Measurements from ENCODE around the gene PRC1. TPM values are rescaled to one million over a fixed set of nuclear protein-coding genes. Genes with fewer than 3 reads are reported as not detected.

The PRC1 gene
- total RNA-seq, 2 donors from 2014 or later: 6.2 to 7.9 TPM

GRCh38 chr15:90959028-90959595, 35.2 kb downstream of the PRC1 start:
- DNase-seq (ENCODE audit: low spot score): peak; percentile 41
- intact Hi-C loops (cut with DNase I): loop anchor here in 1 of 2 donors (5.0 kb wide), 2 partner anchors 78 to 313 kb away; no protein-coding TSS in a partner anchor

- intact Hi-C loops (cut with DNase I): loop anchor here in 1 of 2 donors (5.0 kb wide), 2 partner anchors 80 to 315 kb away; no protein-coding TSS in a partner anchor
- peak; percentile 46 for DNase-seq (ENCODE audit: low spot score)
These were observed 36.5 kb downstream of the PRC1 start for GRCh38 chr15:90957791-90958190.

DNA sequence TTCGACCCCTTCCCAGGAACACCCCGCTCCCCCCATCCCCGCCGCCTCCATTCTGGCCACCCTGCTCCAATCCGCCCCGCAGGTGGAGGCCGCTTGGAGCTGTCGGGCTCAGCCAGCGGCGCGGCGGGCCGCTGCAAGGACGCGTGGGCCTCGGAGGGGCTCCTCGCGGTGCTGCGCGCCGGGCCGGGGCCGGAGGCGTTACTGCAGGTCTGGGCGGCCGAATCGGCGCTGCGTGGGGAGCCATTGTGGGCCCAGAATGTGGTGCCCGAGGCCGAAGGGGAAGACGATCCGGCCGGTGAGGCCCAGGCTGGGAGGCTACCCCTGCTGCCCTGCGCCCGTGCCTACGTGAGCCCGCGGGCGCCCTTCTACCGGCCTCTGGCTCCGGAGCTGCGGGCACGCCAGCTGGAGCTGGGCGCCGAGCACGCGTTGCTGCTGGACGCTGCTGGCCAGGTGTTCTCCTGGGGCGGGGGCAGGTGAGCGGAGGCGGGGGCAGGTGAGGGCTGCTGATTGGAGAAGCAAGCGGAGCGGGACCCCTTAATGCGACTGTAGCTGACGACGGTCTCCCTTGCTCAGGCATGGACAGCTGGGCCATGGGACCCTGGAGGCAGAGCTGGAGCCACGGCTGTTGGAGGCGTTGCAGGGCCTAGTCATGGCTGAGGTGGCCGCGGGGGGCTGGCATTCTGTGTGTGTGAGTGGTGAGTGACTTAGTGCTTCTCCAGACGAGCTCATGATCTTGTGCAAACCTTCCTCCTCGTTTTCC, 37.1 kb downstream of the PRC1 start:
- DNase-seq (ENCODE audit: low spot score): peak; percentile 87
- intact Hi-C loops (cut with DNase I): loop anchor here in 1 of 2 donors (5.0 kb wide), 2 partner anchors 80 to 315 kb away; no protein-coding TSS in a partner anchor

- intact Hi-C loops (cut with DNase I): loop anchor here in 1 of 2 donors (5.0 kb wide), 2 partner anchors 81 to 316 kb away; no protein-coding TSS in a partner anchor
- DNase-seq (ENCODE audit: low spot score): peak; percentile 90
These were observed 37.9 kb downstream of the PRC1 start for GRCh38 chr15:90956274-90957030.

GRCh38 chr15:90955624-90956273, 38.6 kb downstream of the PRC1 start:
- no peak for DNase-seq (ENCODE audit: low spot score)
- intact Hi-C loops (cut with DNase I): loop anchor here in 1 of 2 donors (5.0 kb wide), 2 partner anchors 82 to 317 kb away; no protein-coding TSS in a partner anchor

DNA sequence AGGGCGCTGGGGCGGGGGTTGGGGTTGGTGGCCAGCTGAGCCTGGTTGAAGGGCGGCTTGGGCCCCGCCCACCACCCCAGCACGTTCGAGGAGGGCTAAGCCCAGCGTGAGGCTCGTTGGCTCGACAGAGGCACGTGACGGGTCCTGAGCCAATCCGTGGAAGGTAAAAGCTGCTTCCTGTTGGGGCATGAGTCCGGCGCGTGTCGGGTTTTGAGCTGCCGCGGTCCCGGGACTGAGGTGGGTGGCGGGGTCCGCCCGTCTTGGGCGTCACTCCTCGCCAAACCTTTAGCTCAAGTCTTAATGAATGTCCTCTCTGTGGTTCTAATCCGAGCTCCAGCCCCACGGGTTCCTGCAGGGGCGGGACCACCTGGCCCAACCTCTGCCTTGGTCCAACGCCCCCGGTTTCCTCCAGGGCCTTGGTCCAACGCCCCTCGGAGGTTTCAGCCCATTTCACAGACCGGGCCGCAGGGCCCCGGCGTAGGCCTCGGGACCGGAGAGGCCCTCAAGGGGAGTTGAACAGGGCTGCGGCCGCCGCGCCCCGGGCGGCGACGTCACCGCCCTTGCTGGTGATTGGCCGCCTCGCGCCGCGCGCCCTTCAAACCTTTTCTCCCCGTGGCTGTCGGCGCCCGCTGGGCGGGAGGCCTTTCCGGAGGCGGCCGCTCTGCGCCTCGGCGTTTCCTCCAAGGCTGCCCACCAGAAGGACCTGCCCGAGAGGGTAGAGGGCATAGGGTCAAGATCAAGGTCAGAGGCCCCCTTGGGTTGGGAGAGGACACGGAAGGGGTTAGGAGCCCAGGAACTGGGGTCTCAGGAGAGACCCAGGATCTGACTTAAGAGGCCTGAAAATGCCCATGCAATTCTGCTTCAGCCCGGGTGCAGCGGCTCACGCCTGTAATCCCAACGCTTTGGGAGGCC, 39.4 kb downstream of the PRC1 start, which contains the start of gene RCCD1:
TSS of gene RCCD1 (plus strand) at position 173 of the 912 bp plus-strand sequence. CDS start 1,851 bp downstream, outside the sequence.
- peak; percentile 98 for DNase-seq (ENCODE audit: low spot score)
- intact Hi-C loops (cut with DNase I): loop anchor here in 1 of 2 donors (5.0 kb wide), 2 partner anchors 82 to 317 kb away; no protein-coding TSS in a partner anchor

DNA sequence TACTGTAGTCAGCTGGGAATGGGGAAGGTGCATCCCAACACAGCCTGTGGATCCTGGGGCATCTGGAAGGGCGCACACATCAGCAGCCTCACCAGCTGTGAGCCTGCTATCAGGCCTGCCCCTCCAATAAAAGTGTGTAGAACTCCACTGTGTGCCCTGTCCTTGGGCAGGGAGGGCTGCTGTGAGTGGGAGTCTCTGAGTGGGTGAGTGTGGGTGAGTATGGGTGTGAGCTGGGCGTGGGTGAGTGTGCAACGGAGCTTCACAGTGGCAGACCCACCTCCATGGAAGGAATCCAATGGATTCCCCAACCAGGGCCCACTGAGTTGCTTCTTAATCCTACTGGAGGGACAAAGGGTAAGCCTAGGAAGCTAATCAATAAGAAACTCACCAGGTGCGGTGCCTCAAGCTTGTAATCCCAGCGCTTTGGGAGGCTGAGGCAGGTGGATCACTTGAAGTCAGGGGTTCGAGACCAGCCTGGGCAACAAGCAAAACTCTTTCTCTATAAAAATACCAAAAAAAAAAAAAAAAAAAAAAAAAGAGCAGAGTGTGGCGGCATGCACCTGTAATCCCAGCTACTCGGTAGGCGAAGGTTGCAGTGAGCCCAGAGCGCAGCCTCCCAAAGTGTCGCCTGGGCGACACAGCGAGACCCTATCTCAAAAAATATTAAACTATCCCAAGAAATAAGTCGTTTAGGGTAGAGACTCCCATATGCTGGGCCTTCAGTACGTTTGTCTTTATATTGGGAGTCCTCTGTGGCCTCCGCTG, 40.2 kb downstream of the PRC1 start:
- intact Hi-C loops (cut with DNase I): no loop called here
- no peak for DNase-seq (ENCODE audit: low spot score)

GRCh38 chr15:90952901-90953677, 41.2 kb downstream of the PRC1 start:
- no peak for DNase-seq (ENCODE audit: low spot score)
- intact Hi-C loops (cut with DNase I): no loop called here

- intact Hi-C loops (cut with DNase I): no loop called here
- no peak for DNase-seq (ENCODE audit: low spot score)
These were observed 43.7 kb downstream of the PRC1 start for GRCh38 chr15:90950676-90951075.

DNA sequence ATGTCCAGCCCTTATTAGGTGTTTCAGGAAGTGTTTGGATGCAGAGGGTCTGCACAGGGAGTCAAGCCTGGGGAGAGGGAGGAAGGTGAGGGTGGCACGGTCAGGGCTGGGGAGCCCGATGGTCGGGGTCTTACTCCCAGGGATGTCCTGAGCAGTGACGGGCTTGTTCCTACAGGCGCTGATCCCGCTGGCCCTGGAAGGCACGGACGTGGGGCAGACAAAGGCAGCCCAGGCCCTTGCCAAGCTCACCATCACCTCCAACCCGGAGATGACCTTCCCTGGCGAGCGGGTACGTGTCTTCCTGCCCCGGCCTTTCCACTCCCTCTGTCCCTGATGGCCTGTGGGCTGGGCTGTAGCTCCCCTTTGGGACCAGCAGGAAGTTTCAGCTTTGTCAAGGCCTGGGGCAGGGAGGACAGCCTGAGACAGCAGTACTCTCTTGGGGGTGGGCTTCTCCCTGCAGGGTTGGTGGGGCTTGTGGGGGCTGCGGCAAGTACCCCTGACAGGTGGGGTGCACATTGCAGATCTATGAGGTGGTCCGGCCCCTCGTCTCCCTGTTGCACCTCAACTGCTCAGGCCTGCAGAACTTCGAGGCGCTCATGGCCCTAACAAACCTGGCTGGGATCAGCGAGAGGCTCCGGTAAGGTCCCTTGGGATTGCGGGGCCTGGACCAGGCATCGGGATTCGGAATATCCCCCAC, 44.2 kb downstream of the PRC1 start:
- intact Hi-C loops (cut with DNase I): loop anchor here in 1 of 2 donors (10.0 kb wide), 1 partner anchor 65 kb away; the partner anchor contains the start of gene FES
- no peak for DNase-seq (ENCODE audit: low spot score)

- intact Hi-C loops (cut with DNase I): loop anchor here in 1 of 2 donors (10.0 kb wide), 1 partner anchor 64 kb away; the partner anchor contains the start of gene FES
- DNase-seq (ENCODE audit: low spot score): no peak
These were observed 45.8 kb downstream of the PRC1 start for GRCh38 chr15:90948506-90948905.

DNA sequence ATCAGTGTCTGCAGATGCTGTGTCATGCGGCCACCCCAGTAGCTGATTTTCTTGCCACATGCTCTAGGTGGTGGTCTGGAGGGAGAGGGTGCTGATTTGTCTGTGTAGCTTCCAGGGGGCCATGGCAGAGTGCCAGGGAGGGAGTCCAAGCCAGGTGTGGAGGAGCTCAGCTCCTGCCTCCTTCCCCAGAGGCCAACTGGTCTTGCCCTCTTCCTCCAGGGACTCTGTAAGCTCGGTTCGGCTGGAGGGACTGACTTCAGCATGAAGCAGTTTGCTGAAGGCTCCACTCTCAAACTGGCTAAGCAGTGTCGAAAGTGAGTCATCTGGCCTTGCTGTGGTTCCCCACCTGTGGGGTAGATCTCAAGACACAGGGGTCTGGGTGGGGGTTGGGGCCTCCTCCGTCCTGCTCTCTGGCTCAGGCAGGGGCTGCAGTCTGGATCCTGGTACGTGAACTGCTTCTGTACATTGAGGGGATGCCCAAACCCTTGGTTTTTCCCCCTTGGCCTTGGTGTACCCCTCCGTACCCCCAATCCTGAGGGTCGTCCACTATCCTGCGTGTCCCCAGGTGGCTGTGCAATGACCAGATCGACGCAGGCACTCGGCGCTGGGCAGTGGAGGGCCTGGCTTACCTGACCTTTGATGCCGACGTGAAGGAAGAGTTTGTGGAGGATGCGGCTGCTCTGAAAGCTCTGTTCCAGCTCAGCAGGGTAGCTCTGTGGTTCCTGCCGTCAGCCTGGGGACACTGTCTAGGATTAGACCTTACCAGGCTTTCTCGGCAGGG, 46.6 kb downstream of the PRC1 start:
- intact Hi-C loops (cut with DNase I): loop anchor here in 1 of 2 donors (10.0 kb wide), 1 partner anchor 63 kb away; the partner anchor contains the start of gene FES
- DNase-seq (ENCODE audit: low spot score): no peak

GRCh38 chr15:90946941-90947576, 47.3 kb downstream of the PRC1 start:
- DNase-seq (ENCODE audit: low spot score): no peak
- intact Hi-C loops (cut with DNase I): loop anchor here in 1 of 2 donors (10.0 kb wide), 1 partner anchor 62 kb away; the partner anchor contains the start of gene FES

DNA sequence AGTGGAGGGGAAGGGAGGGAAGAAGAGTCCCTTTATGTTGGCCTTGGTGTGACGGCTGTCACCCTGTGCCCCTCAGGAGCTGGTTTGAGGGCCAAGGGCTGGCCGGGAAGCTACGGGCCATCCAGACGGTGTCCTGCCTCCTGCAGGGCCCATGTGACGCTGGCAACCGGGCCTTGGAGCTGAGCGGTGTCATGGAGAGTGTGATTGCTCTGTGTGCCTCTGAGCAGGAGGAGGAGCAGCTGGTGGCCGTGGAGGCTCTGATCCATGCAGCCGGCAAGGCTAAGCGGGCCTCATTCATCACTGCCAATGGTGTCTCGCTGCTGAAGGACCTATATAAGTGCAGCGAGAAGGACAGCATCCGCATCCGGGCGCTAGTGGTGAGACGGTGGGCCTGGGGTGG, 47.8 kb downstream of the PRC1 start:
- intact Hi-C loops (cut with DNase I): loop anchor here in 1 of 2 donors (10.0 kb wide), 1 partner anchor 62 kb away; the partner anchor contains the start of gene FES
- DNase-seq (ENCODE audit: low spot score): no peak

Measured in posterior vena cava (tissue), 2 donors.